HG02759 (cell line): ENCODE data around the gene ITGA2B.

Experiments used
- ATAC-seq: cut with Tn5 transposase; IDR thresholded peaks from one replicate; pipeline ENCODE4 v1.9.1; 2021; ENCODE audit warnings: mild to moderate bottlenecking, moderate library complexity; ENCODE audit not compliant: unreplicated experiment

ITGA2B gene

DNA sequence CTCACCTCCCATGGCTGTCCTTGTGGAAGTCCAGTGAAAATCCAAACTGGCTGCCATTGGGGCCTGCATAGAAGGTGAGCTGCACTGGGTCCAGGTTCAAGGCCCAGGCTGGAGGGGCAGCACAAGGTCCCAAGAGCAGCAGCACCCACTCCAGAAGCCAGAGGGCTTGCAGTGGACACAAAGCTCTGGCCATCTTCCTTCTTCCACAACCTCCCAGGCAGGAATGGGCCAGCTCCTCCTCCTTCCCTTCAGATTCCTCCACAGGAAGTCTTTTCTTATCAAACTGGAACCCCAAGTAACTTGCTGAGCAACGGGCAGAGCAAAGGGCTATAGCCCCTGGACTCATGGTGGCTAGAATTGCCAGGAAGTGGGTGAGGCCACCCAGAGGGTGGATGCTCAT lies at the start of gene ITGA2B:
Gene ITGA2B (minus strand): TSS at position 369 of the 400 bp plus-strand sequence. CDS start 176 bp downstream, at position 193.
- ATAC-seq = no peak

DNA sequence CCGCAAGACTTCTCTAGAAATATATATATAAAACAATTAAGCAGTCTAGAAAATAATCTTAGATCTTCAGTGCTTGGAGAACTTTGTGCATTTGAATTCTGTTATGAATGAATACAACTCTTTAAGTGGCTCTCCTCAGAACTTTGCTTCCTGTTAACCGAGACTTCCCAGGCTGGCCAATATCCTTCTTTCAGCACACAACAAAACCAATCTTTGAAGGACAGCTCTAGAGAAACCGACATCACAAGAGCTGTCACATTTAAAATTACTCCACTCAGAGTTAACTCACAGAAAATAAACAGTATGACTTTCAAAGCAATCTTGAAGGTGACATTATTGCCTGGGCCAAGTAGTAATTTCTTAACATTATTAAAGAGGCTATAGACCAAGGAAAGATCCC lies 49.7 kb upstream of the ITGA2B start:
- no peak for ATAC-seq

DNA sequence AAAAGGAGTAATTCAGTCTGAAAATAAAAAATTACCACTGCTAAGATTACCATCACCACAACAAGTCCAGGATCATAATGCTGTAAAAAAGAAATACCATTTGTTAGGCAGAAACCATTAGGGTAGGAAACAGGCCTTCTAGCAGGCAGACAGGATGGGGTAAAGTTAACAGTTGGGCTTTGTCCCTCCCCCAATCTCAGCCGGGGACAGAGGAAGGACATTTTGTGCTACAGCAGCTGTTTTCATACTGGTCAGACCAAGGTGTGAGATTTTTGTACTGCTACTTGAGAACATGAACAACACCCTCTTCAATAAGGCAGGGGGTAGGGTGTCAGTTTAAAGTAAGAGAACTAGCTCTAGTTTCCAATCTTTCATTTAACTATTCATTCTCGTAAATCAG lies 49.2 kb upstream of the ITGA2B start:
- ATAC-seq = no peak

DNA sequence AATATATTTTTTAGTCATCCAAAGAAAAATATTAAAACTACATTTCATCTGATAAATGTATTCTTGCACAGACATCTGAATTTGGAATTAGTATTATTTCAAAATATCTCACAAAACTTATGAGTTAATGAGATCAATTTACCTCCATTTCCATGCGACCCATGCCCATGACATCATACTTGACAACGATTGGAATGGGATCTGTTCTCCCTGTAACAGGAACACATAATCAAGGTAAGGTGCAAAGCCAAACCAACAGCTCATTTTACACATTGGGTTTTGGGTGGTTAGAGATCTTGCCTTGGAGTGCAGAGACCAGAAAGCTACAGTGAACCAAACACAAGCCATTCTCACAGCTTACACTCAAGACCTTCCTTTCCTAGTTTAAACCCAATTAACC lies 46.9 kb upstream of the ITGA2B start:
- ATAC-seq = no peak

DNA sequence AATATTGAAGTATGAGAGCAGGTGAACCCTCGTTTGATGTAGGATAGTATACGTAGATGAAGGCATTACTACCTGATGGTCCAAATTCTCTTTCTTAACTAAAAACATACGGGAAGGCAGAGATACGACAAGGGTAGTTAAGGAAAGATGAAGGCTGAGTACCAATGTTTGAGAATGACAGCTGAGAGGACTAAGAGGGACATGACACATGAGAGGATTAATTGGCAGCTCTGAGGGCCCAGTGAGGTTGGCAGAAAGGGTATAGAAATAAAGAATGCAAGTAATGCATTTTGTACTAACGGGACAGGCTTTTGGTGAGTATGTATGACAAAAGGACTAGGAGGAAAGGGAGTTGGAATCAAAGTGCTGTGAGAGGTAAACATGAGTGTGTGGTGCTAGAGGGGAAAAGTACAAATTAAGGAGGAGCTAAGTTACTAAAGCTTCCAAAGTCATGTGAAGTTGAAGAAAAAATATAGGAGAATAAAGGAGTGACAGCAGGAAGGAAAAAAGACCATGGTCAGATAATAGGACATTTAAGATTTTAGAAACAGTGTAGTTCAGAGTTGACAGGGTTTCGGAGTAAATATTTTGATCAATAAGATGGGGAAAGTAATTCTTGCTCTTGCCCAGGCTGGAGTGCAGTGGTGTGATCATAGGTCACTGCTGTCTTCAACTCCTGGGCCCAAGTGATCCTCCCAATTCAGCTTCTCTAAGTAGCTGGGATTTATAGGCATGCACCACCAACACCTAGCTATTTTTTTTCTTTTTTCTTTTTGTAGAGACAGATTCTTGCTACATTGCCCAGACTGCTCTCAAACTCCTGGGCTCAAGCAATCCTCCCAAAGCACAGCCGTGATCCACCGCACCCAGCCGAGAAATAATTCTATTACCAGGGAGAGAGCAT lies 43.1 kb upstream of the ITGA2B start:
- ATAC-seq = no peak

DNA sequence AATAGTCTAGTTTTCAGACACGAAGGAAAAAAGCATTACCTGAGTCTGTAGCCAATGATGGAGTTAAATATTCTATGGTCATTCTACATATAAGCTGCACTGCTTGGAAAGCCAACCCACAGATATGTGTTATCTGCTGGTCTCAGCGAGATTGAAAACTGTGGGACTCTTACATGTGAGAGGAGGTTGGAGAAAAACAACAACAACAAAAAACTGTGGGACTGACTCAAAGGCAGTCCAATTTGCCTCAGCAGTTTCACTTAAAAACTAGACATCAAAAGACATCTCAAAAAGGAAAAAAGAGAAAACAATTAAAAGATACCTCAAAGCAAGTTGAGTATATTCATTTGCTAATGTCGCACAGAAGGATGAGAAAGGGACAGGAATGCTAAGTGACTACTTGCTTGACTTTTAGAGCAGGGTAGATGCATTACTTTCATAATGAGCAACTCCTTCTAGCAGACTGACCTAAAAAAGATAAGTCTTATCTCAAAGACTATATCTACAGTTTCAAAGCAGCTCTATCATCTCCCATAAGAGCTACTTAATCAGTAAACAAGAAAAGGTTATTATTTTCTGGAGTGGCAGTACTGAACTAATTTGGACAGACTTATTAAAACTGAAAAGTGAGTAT lies 35.5 kb upstream of the ITGA2B start:
- no peak for ATAC-seq

DNA sequence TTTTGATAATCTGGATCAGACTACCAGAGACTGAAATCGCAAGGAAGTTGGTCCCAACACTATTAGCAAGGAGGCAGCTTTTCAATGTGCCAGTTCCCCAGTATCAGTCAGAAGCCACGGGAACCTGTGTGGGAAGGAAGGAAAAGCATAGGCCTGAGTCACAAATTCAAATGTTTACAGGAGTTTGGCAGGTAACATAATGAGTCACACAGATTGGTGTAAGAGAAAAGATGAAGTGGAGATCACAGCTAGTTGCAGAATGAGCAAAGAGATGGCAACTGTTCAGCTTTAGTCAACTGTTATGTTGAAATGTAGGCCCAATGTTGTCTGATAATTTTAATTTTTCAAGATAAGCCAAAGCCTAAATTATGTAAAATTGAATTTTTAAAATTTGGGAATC lies 28.1 kb upstream of the ITGA2B start:
- ATAC-seq = no peak

DNA sequence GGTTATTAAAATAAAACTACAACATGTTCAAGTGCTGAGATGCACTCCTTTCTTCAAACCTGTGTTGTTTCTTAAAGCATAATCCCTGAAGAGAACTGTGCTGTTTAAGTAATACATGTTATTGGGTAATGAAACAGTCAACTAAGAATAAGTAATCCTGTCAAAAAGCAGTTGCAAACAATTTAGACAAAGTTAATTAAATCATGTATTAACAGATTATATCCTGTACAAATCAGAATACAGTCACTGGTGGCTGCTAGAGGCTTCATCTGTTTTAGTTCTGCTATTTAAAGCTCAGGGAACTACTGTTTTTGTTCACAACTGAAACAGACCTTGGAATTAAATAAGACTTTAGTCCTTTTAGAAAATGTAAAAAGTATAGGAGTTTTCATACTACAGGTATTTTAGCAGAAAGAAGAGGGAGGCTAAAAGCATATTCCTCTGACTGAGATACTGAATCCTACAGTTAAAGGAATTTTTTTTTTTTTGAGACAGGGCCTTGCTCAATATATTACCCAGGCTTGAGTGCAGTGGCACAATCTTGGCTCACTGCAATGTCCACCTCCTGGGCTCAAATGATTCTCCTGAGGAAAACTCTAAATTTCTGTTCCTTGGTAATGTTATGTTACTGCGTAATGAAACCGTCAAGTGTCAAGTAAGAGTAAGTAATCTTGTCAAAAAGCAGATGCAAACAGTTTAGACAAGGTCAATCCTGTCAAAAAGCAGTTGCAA lies 27.3 kb upstream of the ITGA2B start:
- no peak for ATAC-seq

DNA sequence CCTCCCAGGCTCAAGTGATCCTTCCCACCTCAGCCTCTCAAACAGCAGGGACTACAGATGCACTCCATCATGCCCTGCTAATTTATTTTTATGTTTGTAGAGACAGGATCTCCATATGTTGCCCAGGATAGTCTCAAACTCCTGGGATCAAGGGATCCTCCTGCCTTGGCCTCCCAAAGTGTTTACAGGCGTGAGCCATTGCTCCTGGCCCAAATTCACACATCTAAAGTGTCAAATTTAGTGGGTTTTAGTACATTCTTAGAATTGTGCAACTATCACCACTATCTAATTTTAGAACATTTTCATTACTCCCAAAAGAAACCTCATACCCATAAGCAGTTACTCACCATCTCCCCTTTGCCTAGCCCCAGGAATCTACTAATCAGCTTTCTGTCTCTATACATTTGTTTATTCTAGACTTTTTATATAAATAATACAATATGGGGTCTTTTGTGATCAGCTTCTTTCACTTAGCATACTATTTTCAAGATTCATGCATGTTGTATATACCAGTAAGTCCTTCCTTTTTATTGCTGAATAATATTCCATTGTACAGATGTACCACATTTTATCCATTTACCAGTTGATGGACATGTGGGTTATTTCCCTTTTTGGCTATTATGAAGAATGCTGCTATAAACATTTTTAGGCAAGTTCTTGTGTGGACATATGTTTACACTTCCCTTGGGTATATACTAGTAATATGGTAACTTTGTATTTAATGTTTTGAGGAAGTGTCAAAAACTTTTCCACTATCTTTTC lies 25.1 kb upstream of the ITGA2B start:
- no peak for ATAC-seq

DNA sequence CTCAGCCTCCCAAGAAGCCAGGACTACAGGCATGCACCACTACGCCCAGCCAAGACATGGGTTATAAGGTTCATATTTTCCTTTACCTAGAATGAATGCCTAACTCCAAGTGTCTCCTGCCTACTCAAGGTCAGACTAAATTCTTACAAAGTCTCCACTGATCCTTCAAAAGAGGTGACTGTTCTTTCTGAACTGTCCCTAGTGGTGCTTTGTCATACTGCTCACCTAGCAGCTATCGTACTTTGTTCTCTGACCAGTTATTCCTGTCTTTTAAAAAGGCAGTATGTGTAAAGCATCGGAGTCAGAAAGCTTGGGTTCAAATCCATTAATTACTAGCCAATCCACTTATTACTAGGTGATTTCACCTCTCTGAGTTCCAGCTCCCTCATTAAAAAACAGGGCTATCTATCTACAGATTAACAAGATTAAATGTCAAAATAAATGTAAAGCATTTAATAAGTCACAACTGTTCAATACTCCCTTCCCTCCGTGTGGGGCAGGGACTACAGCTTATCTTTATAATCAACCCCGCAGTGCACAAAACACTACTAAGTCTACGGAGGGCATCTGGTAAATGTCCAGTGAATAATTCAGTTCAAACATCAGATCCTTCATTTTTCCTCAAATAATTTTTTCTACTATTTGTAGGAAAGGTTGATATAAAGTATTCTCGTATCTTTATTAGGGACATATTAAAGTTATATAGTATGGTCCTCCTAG lies 20.0 kb upstream of the ITGA2B start:
- ATAC-seq = no peak

DNA sequence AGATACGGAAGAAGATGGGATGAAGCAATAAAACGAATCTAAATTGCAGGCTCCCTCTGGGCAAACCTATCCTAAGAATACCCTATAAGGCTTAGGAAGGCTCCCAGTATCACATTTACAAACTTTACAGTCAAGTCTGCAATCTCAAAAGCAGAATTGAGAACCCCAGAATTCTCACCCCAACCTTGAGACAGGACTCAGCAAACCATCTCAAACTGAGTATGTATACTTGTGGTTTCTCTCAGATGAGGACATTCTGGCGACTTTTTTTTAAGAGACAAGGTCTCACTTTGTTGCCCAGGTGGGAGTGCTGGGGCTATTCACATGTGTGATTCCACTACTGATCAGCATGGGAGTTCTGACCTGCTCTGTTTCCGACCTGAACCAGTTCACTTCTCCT lies 19.3 kb upstream of the ITGA2B start:
- ATAC-seq = no peak

DNA sequence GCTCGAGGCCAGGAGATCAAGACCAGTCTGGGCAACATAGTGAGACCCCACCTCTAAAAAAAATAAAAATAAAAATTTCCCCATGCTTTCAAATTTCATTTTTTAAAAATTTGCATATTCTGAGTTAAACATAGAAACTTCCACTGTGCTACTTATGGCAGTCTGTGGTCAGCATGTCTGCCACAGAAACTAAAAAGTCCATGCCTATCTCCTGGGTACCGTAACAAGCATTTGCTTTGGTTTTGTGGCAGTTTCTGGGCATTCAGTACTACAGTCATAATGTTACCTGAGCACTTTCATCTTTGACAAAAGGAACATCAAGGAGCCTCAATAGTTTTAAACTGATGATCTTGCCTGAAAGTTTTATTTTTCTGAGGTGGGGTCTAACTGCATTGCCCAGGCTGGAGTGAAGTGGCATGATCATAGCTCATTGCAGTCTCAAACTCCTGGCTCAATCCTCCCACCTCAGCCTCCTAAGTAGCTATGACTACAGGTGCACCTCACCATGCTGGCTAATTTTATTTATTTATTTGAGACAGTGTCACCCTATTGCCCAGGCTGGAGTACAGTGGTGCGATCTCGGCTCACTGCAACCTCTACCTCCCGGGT lies 13.2 kb upstream of the ITGA2B start:
- ATAC-seq = no peak

DNA sequence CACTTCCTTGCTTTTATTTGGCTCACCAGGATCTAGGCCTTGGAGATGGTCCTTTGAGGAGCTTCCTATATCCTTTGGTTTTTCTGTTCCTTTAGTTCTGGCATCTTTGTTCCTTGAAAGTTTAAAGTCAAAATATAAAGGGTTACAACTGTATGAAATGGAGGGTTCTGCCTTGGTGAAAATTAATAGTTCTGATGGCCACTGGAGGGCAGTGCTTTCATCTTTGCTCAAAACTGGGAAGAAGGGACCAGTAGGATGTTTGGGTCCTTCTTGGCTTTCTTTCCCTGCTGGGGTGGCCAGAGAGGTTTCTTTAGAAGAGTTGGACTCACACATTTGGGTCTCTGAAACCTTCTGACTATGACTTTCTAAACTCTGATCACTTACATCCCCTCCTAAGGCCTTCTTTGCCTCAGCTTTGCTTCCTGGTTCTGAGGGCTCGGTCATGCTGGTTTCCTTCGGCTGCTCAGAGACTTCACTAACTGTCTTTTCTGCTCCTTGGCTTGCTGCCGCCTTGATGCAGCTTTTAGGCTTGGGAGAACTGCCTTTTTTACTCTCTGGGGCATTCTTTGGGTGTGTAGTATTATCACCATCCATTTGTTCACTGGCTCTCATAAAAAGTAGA lies 10.9 kb upstream of the ITGA2B start:
- ATAC-seq = no peak

DNA sequence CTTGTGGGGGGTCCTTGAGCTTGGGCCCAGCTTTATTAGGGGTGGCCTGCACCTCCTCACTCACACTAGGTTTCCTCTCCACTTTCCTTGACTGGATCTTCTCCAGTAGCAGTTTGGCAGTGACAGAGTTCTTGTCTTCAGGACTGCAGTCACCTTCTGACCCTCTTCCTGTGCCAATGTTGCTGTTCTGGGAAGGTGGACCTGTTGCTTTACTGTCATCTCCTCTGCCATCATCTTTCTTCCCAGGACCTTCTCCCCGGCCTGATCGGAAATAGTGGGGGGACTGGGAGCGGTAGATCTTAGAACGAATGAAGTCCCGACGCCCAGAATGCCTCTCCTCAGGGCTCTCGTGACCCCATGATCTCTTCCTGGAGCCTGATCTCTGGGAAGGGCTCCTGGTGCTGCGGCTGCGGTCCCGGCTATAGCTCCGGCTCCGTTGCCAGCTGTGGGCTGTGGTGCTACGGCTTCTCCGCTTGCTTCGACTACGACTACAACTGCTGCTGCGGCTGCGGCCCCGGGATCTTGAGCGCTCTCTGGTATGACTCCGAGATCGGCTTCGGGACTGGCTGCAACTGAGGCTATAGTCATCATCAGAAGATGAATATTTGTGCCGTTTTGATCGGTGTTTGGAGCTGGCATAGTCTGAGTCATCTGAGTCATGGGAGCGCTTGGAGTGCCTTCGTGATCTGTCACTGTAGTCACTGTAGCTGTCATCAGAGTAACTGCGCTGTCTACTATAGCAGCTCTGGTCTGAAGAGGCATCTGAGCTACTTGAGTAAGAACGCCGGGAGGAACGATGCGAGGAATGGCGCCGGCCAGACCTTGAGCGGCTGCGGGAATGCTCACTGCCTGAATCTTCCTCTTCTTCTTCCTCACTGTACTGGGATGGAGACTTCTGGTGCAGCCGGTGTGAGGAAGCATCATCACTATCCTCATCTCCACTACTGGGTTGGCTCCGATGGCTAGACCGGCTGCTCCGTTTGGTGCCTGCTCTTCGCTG lies 9.5 kb upstream of the ITGA2B start:
- ATAC-seq = no peak

DNA sequence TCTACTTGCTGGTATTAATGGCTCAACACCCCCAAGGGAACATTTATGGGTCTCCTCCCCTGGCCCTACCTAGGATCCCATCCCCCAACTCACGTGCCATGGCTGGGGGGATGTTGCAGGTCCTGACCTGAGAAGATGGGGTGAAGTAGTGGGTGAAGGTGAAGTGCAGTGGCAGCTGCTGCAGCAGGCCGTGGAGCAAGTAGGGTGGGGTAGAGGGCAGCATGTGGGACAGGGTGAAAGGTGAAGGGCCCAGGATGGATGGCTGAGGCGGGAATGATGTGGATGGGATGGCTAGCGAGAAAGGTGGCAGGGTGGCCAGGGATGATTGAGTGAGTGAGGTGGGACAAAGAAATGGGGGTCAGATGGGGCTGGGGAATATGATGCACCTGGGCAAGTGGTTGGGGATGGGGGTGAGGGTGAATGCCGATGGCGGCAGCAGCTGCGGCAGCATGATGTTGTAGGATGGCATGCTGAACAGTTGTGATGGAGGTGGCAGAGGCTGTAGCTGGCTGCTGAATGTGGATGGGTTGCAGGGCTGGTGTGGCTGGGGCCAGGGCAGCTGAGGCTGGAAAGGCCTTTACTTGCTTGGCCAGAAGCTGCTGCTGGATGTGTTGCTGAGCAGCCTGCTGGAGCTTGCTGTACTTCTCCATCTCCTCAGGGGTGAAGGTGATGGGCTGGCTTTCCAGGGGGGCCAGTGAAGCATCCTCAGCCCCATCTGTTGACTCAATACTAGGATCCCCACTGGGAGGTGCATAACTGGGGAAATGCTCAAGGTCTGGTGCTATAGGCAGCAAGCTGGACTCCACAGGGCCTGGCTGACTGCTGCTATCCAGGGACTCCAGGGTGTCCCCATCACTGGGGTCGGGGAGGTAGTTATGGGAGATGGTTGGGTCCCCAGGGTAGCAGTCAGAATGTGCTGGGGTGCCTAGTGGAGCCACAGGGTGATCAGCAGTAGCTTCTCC lies 8.3 kb upstream of the ITGA2B start:
- no peak for ATAC-seq

DNA sequence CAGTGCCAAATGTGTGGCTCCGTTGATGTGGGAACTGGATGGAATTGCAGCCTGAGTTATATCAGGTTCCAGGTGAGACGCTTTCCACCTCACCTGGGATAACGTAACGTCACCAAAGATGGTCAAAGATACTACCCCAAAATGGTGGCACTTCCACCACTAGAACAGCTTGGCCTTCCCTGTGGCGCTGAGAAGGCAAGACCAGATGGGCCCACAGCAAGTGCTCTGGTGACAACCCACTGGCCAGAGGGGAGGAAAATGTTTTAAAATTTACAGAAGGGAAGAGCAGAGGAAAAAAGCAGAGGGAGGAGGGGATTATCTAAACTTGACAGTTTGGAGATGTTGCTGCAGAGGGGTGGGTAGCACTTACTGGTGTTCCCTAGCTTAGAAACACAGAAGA lies 7.5 kb upstream of the ITGA2B start:
- no peak for ATAC-seq

DNA sequence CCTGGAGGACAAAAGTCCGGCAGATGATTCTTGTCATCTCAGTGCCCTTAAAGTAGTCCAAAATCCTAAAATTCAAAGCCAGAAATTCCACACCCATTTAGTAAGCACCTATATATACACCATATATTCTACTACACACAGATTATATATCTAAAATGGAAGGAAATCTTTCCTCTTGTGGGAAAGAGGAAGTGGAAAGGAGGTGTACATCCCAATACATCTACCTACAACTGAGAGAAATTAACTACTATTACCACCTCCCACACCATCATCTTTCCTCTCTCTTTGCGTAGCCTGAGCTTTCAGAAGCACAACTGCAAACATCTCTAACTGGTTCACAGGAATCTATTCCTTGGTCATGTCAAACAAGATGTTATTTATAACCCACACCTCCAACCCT lies 5.4 kb upstream of the ITGA2B start:
- no peak for ATAC-seq
